CD14-positive monocyte (primary cell): ENCODE results near the gene SCP2. TPM values are rescaled to one million over a fixed set of nuclear protein-coding genes. Genes with fewer than 3 reads are reported as not detected.

Source experiments
- DNase-seq, 3 donors: peaks; one replicate each; pipeline ENCODE4 v3.0.0-alpha.2; 2011 to 2022
- H2AFZ ChIP-seq: 2 replicates; pipeline ENCODE4 v1.6.0; 2012; ENCODE audit warnings: mild to moderate bottlenecking, low read depth, low read length, inconsistent platforms; ENCODE audit not compliant: insufficient read depth, poor library complexity, severe bottlenecking
- H3K27ac ChIP-seq, 2 donors: 1 replicate in 1 of 2; 2 replicates in 1 of 2; pipeline ENCODE4 v1.5.1; 2012 to 2013; ENCODE audit warnings: low read length in 2 of 2, control low read depth in 1 of 2, inconsistent platforms in 1 of 2, low read depth in 1 of 2, mild to moderate bottlenecking in 1 of 2
- H3K27me3 ChIP-seq, 2 donors: one replicate each; pipeline versions ENCODE4 v1.6.0 to v1.6.1; 2011 to 2013; ENCODE audit warnings: low read length in 2 of 2; ENCODE audit not compliant: control insufficient read depth in 2 of 2, insufficient read depth in 2 of 2
- H3K36me3 ChIP-seq, 2 donors: replicated peaks in 1 of 2; 1 replicate in 1 of 2; 2 replicates in 1 of 2; pipeline versions ENCODE4 v1.5.1 to v1.6.1; 2012 to 2013; ENCODE audit warnings: low read length in 2 of 2, control low read depth in 1 of 2, inconsistent platforms in 1 of 2, mild to moderate bottlenecking in 1 of 2; ENCODE audit not compliant: insufficient read depth in 2 of 2, control insufficient read depth in 1 of 2
- H3K4me1 ChIP-seq, 2 donors: 1 replicate in 1 of 2; 2 replicates in 1 of 2; pipeline versions ENCODE4 v1.5.1 to v1.6.1; 2012 to 2013; ENCODE audit warnings: low read length in 2 of 2, control low read depth in 1 of 2, inconsistent platforms in 1 of 2, mild to moderate bottlenecking in 1 of 2, moderate library complexity in 1 of 2; ENCODE audit not compliant: insufficient read depth in 2 of 2, control insufficient read depth in 1 of 2
- H3K4me2 ChIP-seq: replicated peaks from 2 replicates; pipeline ENCODE3; 2012; ENCODE audit warnings: low read length, moderate library complexity, mild to moderate bottlenecking; ENCODE audit not compliant: poor library complexity, severe bottlenecking; ENCODE audit errors: extremely low read depth
- H3K4me3 ChIP-seq, 3 experiments: fragments of 200-600 bp in 1 of 3; sonication (generic) in 1 of 3; replicated peaks in 1 of 3; 1 replicate in 2 of 3; 2 replicates in 1 of 3; pipeline ENCODE4 v1.5.1; 2011 to 2013; ENCODE audit warnings: low read length in 3 of 3, mild to moderate bottlenecking in 3 of 3, control low read depth in 2 of 3, low read depth in 2 of 3, inconsistent platforms in 1 of 3, moderate library complexity in 1 of 3
- H3K79me2 ChIP-seq: 2 replicates; pipeline ENCODE4 v1.6.0; 2012; ENCODE audit warnings: mild to moderate bottlenecking, control low read depth, inconsistent platforms, low read length, moderate library complexity; ENCODE audit not compliant: insufficient read depth
- H3K9ac ChIP-seq: 2 replicates; pipeline ENCODE4 v1.6.0; 2017; ENCODE audit warnings: low read length, mild to moderate bottlenecking; ENCODE audit not compliant: insufficient read depth, poor library complexity, severe bottlenecking
- H3K9me3 ChIP-seq, 2 donors: replicated peaks in 1 of 2; 1 replicate in 1 of 2; 2 replicates in 1 of 2; pipeline versions ENCODE4 v1.5.1 to v1.6.1; 2012 to 2013; ENCODE audit warnings: low read length in 2 of 2, control low read depth in 1 of 2; ENCODE audit not compliant: control insufficient read depth in 1 of 2, insufficient read depth in 1 of 2
- H4K20me1 ChIP-seq: 2 replicates; pipeline ENCODE4 v1.6.0; 2012; ENCODE audit warnings: mild to moderate bottlenecking, low read length, control low read depth, moderate library complexity; ENCODE audit not compliant: insufficient read depth
- H3K27ac Mint-ChIP-seq, 7 donors: one replicate each; pipeline ENCODE4 v1.8.0; 2020; ENCODE audit warnings: mild to moderate bottlenecking in 7 of 7, mixed read lengths in 7 of 7, moderate library complexity in 6 of 7, inconsistent platforms in 2 of 7
- H3K27me3 Mint-ChIP-seq, 3 donors: one replicate each; pipeline ENCODE4 v1.8.0; 2021 to 2022; ENCODE audit warnings: low read depth in 3 of 3, mild to moderate bottlenecking in 3 of 3, mixed read lengths in 3 of 3, moderate library complexity in 3 of 3, inconsistent platforms in 1 of 3
- H3K36me3 Mint-ChIP-seq, 2 donors: one replicate each; pipeline ENCODE4 v1.8.0; 2020; ENCODE audit warnings: mixed read lengths in 2 of 2, inconsistent platforms in 1 of 2, mild to moderate bottlenecking in 1 of 2
- H3K4me1 Mint-ChIP-seq: one replicate; pipeline ENCODE4 v1.8.0; 2020; ENCODE audit warnings: mild to moderate bottlenecking, mixed read lengths
- H3K4me3 Mint-ChIP-seq, 2 donors: one replicate each; pipeline ENCODE4 v1.8.0; 2020; ENCODE audit warnings: mild to moderate bottlenecking in 2 of 2, mixed read lengths in 2 of 2, moderate library complexity in 1 of 2
- H3K9me3 Mint-ChIP-seq, 7 donors: one replicate each; pipeline ENCODE4 v1.8.0; 2020 to 2022; ENCODE audit warnings: mixed read lengths in 7 of 7, mild to moderate bottlenecking in 6 of 7, moderate library complexity in 6 of 7, inconsistent platforms in 2 of 7
- WGBS: methylation state at CpG from one replicate; pipeline ENCODE4 v1.1.5; 2013; ENCODE audit warnings: missing lambda C conversion rate; ENCODE audit not compliant: insufficient coverage; 5-methylcytosine and 5-hydroxymethylcytosine counted together
- intact Hi-C, 2 donors: fragments of 100-400 bp; cut with micrococcal nuclease; formaldehyde crosslinking; loops; one replicate each; pipeline versions ENCODE4 v1.15.0 to v1.15.1; 2023
- polyA plus RNA-seq, 3 donors: library from polyadenylated mRNA; depleted of rRNA in 1 of 3; unstranded in 2 of 3; stranded (reverse) in 1 of 3; fragments of 300-500 nt in 2 of 3; fragments of >200 nt in 1 of 3; fragmentation: Illumina TruSeq in 2 of 3; gene quantifications; 1 replicate in 2 of 3; 2 replicates in 1 of 3; pipeline ENCODE4 v1.2.3, GENCODE V29; 2012 to 2021
- TF ChIP-seq, protein P1 (sequence below): fragments of 200-600 bp; IDR thresholded peaks from one replicate; pipeline ENCODE4 v1.8.0; 2022; ENCODE audit warnings: antibody characterized with exemption, mild to moderate bottlenecking

SCP2 gene
- polyA plus RNA-seq, 3 donors = 56.3 to 197 (median 156) TPM

DNA sequence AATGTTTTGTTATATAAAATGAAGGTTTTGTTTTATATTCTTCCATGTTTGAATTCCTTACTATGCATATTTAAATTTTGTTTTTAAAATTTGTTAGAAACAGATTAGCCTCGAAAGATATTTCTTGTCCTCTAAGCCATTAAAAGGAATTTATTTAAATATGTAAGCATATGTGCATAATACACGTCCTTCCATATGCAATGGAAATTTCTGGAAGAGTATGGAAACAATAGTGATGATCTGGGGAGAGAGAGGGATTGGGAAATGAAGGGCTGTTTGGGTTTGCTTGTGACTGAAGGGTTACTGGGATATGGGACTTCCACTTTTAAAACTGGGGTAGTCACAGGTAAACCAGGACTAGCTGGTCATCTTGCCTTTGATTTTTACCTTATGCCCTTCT lies 26.7 kb upstream of the SCP2 start:
- Histone ChIP-seq H3K4me3 (no peak overlapping the region), H3K27me3 (no peaks in the 10 kb centered on the region), H3K79me2 (no peaks in the 10 kb centered on the region), H3K4me1 (no peaks in the 10 kb centered on the region), H4K20me1 (no peaks in the 10 kb centered on the region), H3K9ac (no peak overlapping the region), H3K27ac (no peak overlapping the region), H3K36me3 (no peaks in the 10 kb centered on the region), H2AFZ (no peak overlapping the region), H3K9me3 (no peaks in the 10 kb centered on the region), H3K4me2 (no peak overlapping the region)
- WGBS = 100% methylated on average over 1 of the region's 2 CpGs
- intact Hi-C loops = no loop called here
- peaks cover 0 to 7% (median 0%) of the 10 kb centered on the region in 3 donors for H3K27me3 Mint-ChIP-seq
- no peaks in the 10 kb centered on the region for H3K9me3 Mint-ChIP-seq
- no peaks in the 10 kb centered on the region for H3K4me1 Mint-ChIP-seq
- no peak overlapping the region for H3K27ac Mint-ChIP-seq
- TF ChIP-seq, protein P1, sequence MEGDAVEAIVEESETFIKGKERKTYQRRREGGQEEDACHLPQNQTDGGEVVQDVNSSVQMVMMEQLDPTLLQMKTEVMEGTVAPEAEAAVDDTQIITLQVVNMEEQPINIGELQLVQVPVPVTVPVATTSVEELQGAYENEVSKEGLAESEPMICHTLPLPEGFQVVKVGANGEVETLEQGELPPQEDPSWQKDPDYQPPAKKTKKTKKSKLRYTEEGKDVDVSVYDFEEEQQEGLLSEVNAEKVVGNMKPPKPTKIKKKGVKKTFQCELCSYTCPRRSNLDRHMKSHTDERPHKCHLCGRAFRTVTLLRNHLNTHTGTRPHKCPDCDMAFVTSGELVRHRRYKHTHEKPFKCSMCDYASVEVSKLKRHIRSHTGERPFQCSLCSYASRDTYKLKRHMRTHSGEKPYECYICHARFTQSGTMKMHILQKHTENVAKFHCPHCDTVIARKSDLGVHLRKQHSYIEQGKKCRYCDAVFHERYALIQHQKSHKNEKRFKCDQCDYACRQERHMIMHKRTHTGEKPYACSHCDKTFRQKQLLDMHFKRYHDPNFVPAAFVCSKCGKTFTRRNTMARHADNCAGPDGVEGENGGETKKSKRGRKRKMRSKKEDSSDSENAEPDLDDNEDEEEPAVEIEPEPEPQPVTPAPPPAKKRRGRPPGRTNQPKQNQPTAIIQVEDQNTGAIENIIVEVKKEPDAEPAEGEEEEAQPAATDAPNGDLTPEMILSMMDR = no peak
- no peak for DNase-seq
- H3K4me3 Mint-ChIP-seq = no peak overlapping the region
- peaks cover 0 to 4% of the 10 kb centered on the region in 2 donors for H3K36me3 Mint-ChIP-seq

DNA sequence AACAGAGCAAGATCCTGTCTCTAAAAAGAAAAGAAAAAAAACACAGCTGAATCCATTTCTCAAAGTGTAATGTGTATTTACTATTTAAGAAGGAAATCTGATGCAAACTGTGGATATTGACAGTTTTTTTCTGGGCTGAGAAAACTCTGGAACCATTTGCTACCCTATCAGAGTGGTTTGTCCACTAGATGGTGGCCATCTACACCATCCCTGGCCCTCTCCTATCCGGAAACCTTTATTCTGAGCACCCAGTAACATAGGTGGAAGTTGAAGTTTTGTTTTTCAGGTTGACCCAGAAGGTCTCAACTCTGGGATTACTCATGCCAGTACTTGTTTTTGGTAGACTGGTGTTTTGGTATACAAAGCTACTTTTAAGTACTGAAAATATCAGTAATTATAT lies 25.7 kb upstream of the SCP2 start:
- Mint-ChIP-seq H3K27ac (no peak overlapping the region), H3K36me3 (peaks cover 0 to under 1% of the 10 kb centered on the region in 2 donors), H3K27me3 (peaks cover 0 to 7% (median 0%) of the 10 kb centered on the region in 3 donors), H3K4me1 (no peaks in the 10 kb centered on the region), H3K9me3 (no peaks in the 10 kb centered on the region), H3K4me3 (no peak overlapping the region)
- no peaks in the 10 kb centered on the region for H4K20me1 ChIP-seq
- H3K4me2 ChIP-seq = no peak overlapping the region
- no peak overlapping the region for H3K27ac ChIP-seq
- no peaks in the 10 kb centered on the region for H3K79me2 ChIP-seq
- H3K9me3 ChIP-seq = no peaks in the 10 kb centered on the region
- DNase-seq = no peak
- H3K27me3 ChIP-seq = no peaks in the 10 kb centered on the region
- intact Hi-C loops = no loop called here
- H3K36me3 ChIP-seq = no peaks in the 10 kb centered on the region
- no peaks in the 10 kb centered on the region for H3K4me1 ChIP-seq
- WGBS = no CpG with 5 or more reads among the region's 1 CpG
- TF ChIP-seq, protein P1 = no peak
- H3K9ac ChIP-seq = no peak overlapping the region
- no peak overlapping the region for H2AFZ ChIP-seq
- no peak overlapping the region for H3K4me3 ChIP-seq
